Liver (tissue), 9 donors: ENCODE results near the gene RXRB. TPM values are rescaled to one million over a fixed set of nuclear protein-coding genes. Genes with fewer than 3 reads are reported as not detected.

Experiments
- DNase-seq: peaks from one replicate; pipeline ENCODE4 v3.0.0-alpha.2; 2017; ENCODE audit warnings: low spot score
- H3K27ac ChIP-seq, 2 donors: one replicate each; pipeline ENCODE4 v1.7.0; 2013; ENCODE audit warnings: inconsistent platforms in 2 of 2, low read length in 2 of 2, control low read depth in 1 of 2, low read depth in 1 of 2, mild to moderate bottlenecking in 1 of 2
- H3K27me3 ChIP-seq, 4 donors: one replicate each; pipeline versions ENCODE4 v1.6.1 to v1.7.0; 2013; ENCODE audit warnings: low read length in 3 of 4, inconsistent platforms in 1 of 4, mild to moderate bottlenecking in 1 of 4, moderate library complexity in 1 of 4; ENCODE audit not compliant: control insufficient read depth in 4 of 4, insufficient read depth in 4 of 4
- H3K36me3 ChIP-seq, 4 donors: one replicate each; pipeline versions ENCODE4 v1.6.1 to v1.7.0; 2013; ENCODE audit warnings: low read length in 3 of 4, mild to moderate bottlenecking in 3 of 4, low read depth in 1 of 4, moderate library complexity in 1 of 4; ENCODE audit not compliant: control insufficient read depth in 4 of 4, insufficient read depth in 3 of 4
- H3K4me1 ChIP-seq, 4 donors: one replicate each; pipeline versions ENCODE4 v1.6.1 to v1.7.0; 2013; ENCODE audit warnings: low read length in 3 of 4, mild to moderate bottlenecking in 3 of 4, moderate library complexity in 1 of 4; ENCODE audit not compliant: control insufficient read depth in 4 of 4, insufficient read depth in 4 of 4
- H3K4me3 ChIP-seq, 3 donors: one replicate each; pipeline versions ENCODE4 v1.6.1 to v1.7.0; 2013; ENCODE audit warnings: low read length in 3 of 3, control low read depth in 1 of 3, low read depth in 1 of 3, mild to moderate bottlenecking in 1 of 3
- H3K9ac ChIP-seq, 2 donors: one replicate each; pipeline ENCODE4 v1.7.0; 2013; ENCODE audit warnings: low read length in 2 of 2, mild to moderate bottlenecking in 2 of 2, moderate library complexity in 2 of 2, control low read depth in 1 of 2, low read depth in 1 of 2
- H3K9me3 ChIP-seq, 4 donors: one replicate each; pipeline versions ENCODE4 v1.6.1 to v1.7.0; 2013; ENCODE audit warnings: low read length in 3 of 4; ENCODE audit not compliant: control insufficient read depth in 4 of 4
- EGR1 ChIP-seq, 2 donors: IDR thresholded peaks; 2 replicates each; pipeline ENCODE4 v1.6.1; 2016 to 2018; ENCODE audit warnings: antibody characterized with exemption in 2 of 2, low read depth in 2 of 2
- FOXA1 ChIP-seq: IDR thresholded peaks from 2 replicates; pipeline ENCODE4 v1.6.1; 2016; ENCODE audit warnings: antibody characterized with exemption
- FOXA2 ChIP-seq: IDR thresholded peaks from 2 replicates; pipeline ENCODE4 v1.6.1; 2016; ENCODE audit warnings: antibody characterized with exemption
- GABPA ChIP-seq, 2 donors: IDR thresholded peaks in 1 of 2; conservative IDR thresholded peaks in 1 of 2; 2 replicates each; pipeline ENCODE4 v1.6.1; 2016; ENCODE audit warnings: antibody characterized with exemption in 2 of 2, mild to moderate bottlenecking in 1 of 2, moderate library complexity in 1 of 2
- HNF4A ChIP-seq, 2 donors: conservative IDR thresholded peaks; 2 replicates each; pipeline ENCODE4 v1.6.1; 2016; ENCODE audit warnings: antibody characterized with exemption in 2 of 2, mild to moderate bottlenecking in 2 of 2
- HNF4G ChIP-seq: IDR thresholded peaks from 2 replicates; pipeline ENCODE4 v1.6.1; 2016; ENCODE audit warnings: antibody characterized with exemption
- JUND ChIP-seq, 2 donors: IDR thresholded peaks; 2 replicates each; pipeline ENCODE4 v1.6.1; 2016; ENCODE audit warnings: antibody characterized with exemption in 2 of 2
- NR2F2 ChIP-seq: IDR thresholded peaks from 2 replicates; pipeline ENCODE4 v1.6.1; 2016; ENCODE audit warnings: antibody characterized with exemption
- RXRA ChIP-seq, 2 donors: IDR thresholded peaks; 2 replicates each; pipeline ENCODE4 v1.6.1; 2017 to 2018; ENCODE audit warnings: antibody characterized with exemption in 2 of 2, mild to moderate bottlenecking in 1 of 2
- SP1 ChIP-seq: IDR thresholded peaks from 2 replicates; pipeline ENCODE4 v1.6.1; 2018; ENCODE audit warnings: antibody characterized with exemption, mild to moderate bottlenecking
- TAF1 ChIP-seq: conservative IDR thresholded peaks from 2 replicates; pipeline ENCODE4 v1.6.1; 2016; ENCODE audit warnings: antibody characterized with exemption, mild to moderate bottlenecking
- YY1 ChIP-seq: IDR thresholded peaks from 2 replicates; pipeline ENCODE4 v1.6.1; 2016; ENCODE audit warnings: antibody characterized with exemption, mild to moderate bottlenecking
- WGBS: extraction: QIAGEN DNeasy Blood & Tissue Kit; methylation state at CpG from one replicate; pipeline ENCODE4 v1.1.7; 2013; 5-methylcytosine and 5-hydroxymethylcytosine counted together
- polyA plus RNA-seq, 2 donors: library from polyadenylated mRNA; stranded (reverse) in 1 of 2; unstranded in 1 of 2; fragments of 200-250 nt in 1 of 2; fragments of >200 nt in 1 of 2; fragmentation: Nextera tagmentation in 1 of 2; extraction: Ambion mirVana in 1 of 2; gene quantifications; one replicate each; pipeline versions ENCODE4 v1.2.1 to v1.2.3, GENCODE V29; 2013 to 2015
- total RNA-seq, 2 donors: library from RNA; depleted of rRNA; stranded (reverse); fragments of >200 nt; gene quantifications; one replicate each; pipeline ENCODE4 v1.2.3, GENCODE V29; 2014
- TF ChIP-seq, protein P1 (sequence below): fragments of 150-350 bp; IDR thresholded peaks from 2 replicates; pipeline ENCODE4 v1.5.1; 2017; ENCODE audit warnings: improper control_type of control experiment, low read depth, low read length; ENCODE audit not compliant: missing input control
- TF ChIP-seq, protein P2 (sequence below): IDR thresholded peaks from 2 replicates; pipeline ENCODE4 v1.6.1; 2016; ENCODE audit warnings: antibody characterized with exemption, mild to moderate bottlenecking
- TF ChIP-seq, protein P3 (sequence below): IDR thresholded peaks from 2 replicates; pipeline ENCODE4 v1.6.1; 2016; ENCODE audit warnings: antibody characterized with exemption
- TF ChIP-seq, protein P4 (sequence below): IDR thresholded peaks from 2 replicates; pipeline ENCODE4 v1.6.1; 2016; ENCODE audit warnings: antibody characterized with exemption
- TF ChIP-seq, protein P5 (sequence below): IDR thresholded peaks from 2 replicates; pipeline ENCODE4 v1.6.1; 2016; ENCODE audit warnings: antibody characterized with exemption
- donor health status: healthy.
- donor health status: healthy.
- donor health status: healthy.
- donor health status: healthy.
- donor health status: healthy.

RXRB gene
- total and polyA plus RNA-seq, 4 donors, result 7.7 to 19.4 (median 11.7) TPM

DNA sequence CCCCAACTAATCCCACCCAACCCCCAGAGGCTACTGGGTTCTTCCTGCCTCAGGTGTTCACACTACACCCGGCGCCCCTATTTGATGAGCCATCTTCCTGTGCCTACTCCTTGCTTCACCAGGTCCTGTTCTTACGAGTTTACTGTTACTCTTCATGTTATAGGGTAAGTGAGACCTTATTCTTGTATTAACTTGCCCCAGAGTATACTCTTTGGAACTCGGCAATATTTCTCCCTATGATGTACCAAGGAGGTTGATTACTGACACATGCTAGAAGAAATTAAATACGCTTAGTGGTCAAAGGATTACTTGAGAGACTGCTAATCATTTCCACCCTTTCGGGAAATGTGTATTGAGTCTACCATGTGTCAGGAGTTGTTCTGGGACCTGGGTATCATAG, 16.8 kb upstream of the RXRB start:
- peaks cover 0 to 16% (median 11%) of the 10 kb centered on the region in 4 donors for H3K4me1 ChIP-seq
- no peak overlapping the region for H3K4me3 ChIP-seq
- H3K9ac ChIP-seq, result no peak overlapping the region
- no peaks in the 10 kb centered on the region for H3K36me3 ChIP-seq
- 91% methylated on average over 6 of the region's 6 CpGs for WGBS
- TF ChIP-seq FOXA1 (no peak), FOXA2 (no peak), RXRA (IDR thresholded peaks at IDR 0.05) (no peak), JUND (IDR thresholded peaks at IDR 0.05) (no peak), HNF4A (conservative IDR thresholded peaks at IDR 0.05) (no peak), SP1 (no peak), HNF4G (no peak), GABPA (IDR thresholded peaks at IDR 0.05 in 1 of 2, conservative IDR thresholded peaks at IDR 0.05 in 1 of 2) (no peak), TAF1 (no peak), NR2F2 (no peak), YY1 (no peak), EGR1 (IDR thresholded peaks at IDR 0.05; ENCODE audit: low read depth in 2 of 2) (no peak)
- TF ChIP-seq, protein P1, sequence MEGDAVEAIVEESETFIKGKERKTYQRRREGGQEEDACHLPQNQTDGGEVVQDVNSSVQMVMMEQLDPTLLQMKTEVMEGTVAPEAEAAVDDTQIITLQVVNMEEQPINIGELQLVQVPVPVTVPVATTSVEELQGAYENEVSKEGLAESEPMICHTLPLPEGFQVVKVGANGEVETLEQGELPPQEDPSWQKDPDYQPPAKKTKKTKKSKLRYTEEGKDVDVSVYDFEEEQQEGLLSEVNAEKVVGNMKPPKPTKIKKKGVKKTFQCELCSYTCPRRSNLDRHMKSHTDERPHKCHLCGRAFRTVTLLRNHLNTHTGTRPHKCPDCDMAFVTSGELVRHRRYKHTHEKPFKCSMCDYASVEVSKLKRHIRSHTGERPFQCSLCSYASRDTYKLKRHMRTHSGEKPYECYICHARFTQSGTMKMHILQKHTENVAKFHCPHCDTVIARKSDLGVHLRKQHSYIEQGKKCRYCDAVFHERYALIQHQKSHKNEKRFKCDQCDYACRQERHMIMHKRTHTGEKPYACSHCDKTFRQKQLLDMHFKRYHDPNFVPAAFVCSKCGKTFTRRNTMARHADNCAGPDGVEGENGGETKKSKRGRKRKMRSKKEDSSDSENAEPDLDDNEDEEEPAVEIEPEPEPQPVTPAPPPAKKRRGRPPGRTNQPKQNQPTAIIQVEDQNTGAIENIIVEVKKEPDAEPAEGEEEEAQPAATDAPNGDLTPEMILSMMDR, result no peak
- TF ChIP-seq, protein P2, sequence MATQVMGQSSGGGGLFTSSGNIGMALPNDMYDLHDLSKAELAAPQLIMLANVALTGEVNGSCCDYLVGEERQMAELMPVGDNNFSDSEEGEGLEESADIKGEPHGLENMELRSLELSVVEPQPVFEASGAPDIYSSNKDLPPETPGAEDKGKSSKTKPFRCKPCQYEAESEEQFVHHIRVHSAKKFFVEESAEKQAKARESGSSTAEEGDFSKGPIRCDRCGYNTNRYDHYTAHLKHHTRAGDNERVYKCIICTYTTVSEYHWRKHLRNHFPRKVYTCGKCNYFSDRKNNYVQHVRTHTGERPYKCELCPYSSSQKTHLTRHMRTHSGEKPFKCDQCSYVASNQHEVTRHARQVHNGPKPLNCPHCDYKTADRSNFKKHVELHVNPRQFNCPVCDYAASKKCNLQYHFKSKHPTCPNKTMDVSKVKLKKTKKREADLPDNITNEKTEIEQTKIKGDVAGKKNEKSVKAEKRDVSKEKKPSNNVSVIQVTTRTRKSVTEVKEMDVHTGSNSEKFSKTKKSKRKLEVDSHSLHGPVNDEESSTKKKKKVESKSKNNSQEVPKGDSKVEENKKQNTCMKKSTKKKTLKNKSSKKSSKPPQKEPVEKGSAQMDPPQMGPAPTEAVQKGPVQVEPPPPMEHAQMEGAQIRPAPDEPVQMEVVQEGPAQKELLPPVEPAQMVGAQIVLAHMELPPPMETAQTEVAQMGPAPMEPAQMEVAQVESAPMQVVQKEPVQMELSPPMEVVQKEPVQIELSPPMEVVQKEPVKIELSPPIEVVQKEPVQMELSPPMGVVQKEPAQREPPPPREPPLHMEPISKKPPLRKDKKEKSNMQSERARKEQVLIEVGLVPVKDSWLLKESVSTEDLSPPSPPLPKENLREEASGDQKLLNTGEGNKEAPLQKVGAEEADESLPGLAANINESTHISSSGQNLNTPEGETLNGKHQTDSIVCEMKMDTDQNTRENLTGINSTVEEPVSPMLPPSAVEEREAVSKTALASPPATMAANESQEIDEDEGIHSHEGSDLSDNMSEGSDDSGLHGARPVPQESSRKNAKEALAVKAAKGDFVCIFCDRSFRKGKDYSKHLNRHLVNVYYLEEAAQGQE, result no peak
- TF ChIP-seq, protein P3, sequence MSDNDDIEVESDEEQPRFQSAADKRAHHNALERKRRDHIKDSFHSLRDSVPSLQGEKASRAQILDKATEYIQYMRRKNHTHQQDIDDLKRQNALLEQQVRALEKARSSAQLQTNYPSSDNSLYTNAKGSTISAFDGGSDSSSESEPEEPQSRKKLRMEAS, result no peak
- TF ChIP-seq, protein P4, sequence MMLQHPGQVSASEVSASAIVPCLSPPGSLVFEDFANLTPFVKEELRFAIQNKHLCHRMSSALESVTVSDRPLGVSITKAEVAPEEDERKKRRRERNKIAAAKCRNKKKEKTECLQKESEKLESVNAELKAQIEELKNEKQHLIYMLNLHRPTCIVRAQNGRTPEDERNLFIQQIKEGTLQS, result no peak
- TF ChIP-seq, protein P5, sequence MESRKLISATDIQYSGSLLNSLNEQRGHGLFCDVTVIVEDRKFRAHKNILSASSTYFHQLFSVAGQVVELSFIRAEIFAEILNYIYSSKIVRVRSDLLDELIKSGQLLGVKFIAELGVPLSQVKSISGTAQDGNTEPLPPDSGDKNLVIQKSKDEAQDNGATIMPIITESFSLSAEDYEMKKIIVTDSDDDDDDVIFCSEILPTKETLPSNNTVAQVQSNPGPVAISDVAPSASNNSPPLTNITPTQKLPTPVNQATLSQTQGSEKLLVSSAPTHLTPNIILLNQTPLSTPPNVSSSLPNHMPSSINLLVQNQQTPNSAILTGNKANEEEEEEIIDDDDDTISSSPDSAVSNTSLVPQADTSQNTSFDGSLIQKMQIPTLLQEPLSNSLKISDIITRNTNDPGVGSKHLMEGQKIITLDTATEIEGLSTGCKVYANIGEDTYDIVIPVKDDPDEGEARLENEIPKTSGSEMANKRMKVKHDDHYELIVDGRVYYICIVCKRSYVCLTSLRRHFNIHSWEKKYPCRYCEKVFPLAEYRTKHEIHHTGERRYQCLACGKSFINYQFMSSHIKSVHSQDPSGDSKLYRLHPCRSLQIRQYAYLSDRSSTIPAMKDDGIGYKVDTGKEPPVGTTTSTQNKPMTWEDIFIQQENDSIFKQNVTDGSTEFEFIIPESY, result no peak
- no peaks in the 10 kb centered on the region for H3K9me3 ChIP-seq
- no peaks in the 10 kb centered on the region for H3K27me3 ChIP-seq
- H3K27ac ChIP-seq, result no peak overlapping the region
- DNase-seq, result no peak
